Fibroblast of lung (primary cell): ENCODE data around the gene DIP2A.

ENCODE experiments used
- EZH2 ChIP-seq: IDR thresholded peaks from 2 replicates; pipeline ENCODE4 v1.5.1; 2012; ENCODE audit warnings: low read length, control low read depth, mild to moderate bottlenecking; ENCODE audit errors: missing control alignments
- TF ChIP-seq, protein P1 (sequence below), 2 donors: IDR thresholded peaks in 1 of 2; conservative IDR thresholded peaks in 1 of 2; 1 replicate in 1 of 2; 2 replicates in 1 of 2; pipeline ENCODE4 v1.5.1; 2011 to 2012; ENCODE audit warnings: low read length in 2 of 2, control low read depth in 1 of 2, inconsistent platforms in 1 of 2, low read depth in 1 of 2, mild to moderate bottlenecking in 1 of 2

DNA sequence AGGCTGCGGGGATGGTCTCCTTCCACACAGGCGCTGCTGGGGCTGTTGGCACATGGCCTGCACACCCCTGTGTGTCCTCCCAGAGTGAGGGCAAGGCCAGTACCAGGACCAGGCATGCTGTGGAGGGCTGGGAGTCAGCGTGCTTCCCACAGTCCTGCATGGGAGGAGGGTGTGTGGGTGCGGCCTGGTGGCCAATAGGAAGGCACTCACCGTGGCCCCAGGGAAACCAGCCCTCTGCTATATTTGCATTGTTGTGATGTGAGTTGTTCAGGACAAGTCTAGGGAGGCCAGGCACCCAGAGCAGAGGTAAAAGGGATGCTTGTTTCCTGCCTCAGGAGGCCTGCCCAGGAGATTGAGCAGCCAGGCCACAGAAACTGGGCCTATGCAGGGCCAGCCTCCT, 86.7 kb downstream of the DIP2A start:
- TF ChIP-seq, protein P1, sequence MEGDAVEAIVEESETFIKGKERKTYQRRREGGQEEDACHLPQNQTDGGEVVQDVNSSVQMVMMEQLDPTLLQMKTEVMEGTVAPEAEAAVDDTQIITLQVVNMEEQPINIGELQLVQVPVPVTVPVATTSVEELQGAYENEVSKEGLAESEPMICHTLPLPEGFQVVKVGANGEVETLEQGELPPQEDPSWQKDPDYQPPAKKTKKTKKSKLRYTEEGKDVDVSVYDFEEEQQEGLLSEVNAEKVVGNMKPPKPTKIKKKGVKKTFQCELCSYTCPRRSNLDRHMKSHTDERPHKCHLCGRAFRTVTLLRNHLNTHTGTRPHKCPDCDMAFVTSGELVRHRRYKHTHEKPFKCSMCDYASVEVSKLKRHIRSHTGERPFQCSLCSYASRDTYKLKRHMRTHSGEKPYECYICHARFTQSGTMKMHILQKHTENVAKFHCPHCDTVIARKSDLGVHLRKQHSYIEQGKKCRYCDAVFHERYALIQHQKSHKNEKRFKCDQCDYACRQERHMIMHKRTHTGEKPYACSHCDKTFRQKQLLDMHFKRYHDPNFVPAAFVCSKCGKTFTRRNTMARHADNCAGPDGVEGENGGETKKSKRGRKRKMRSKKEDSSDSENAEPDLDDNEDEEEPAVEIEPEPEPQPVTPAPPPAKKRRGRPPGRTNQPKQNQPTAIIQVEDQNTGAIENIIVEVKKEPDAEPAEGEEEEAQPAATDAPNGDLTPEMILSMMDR (conservative IDR thresholded peaks at IDR 0.05 in 1 of 2, IDR thresholded peaks at IDR 0.05 in 1 of 2; ENCODE audit: low read depth in 1 of 2, low read length in 2 of 2), result no peak
- no peak for TF ChIP-seq EZH2
